ENCODE data around the gene RAB10.

RAB10 gene

GRCh38 chr2:26176279-26176615 lies 142.4 kb downstream of the RAB10 start:
- H3K27me3 Mint-ChIP-seq, result peaks cover 54% of the 10 kb centered on the region
- no peak overlapping the region for H3K4me3 Mint-ChIP-seq
- no peak overlapping the region for H3K27ac Mint-ChIP-seq
- no peaks in the 10 kb centered on the region for H3K9me3 Mint-ChIP-seq
- no peaks in the 10 kb centered on the region for H3K36me3 Mint-ChIP-seq (ENCODE audit: low read depth)
- H3K4me1 Mint-ChIP-seq, result peaks cover 18% of the 10 kb centered on the region
- DNase-seq (no peak), ATAC-seq (no peak)

DNA sequence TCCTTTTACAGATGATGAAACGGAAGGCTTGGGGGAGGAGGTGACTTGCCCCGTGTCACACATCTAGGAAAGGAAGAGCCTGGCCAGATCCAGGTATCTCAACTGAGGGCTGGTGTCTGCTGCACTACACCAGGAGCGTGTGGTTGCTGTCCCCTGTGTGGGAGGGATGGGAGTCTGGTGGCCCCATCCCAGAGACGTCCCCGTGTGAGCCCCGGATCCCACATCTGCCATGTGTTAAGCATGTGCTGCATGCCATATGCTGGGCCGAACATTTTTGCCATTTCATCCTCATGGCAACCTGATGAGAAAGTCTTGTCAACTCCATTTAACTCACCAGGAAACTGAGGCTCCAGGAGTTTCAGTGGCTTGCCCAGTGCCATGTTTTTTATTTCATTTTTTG lies 143.2 kb downstream of the RAB10 start:
- peaks cover 13% of the 10 kb centered on the region for H3K4me1 Mint-ChIP-seq
- H3K36me3 Mint-ChIP-seq (ENCODE audit: low read depth), result no peaks in the 10 kb centered on the region
- H3K27me3 Mint-ChIP-seq, result peaks cover 49% of the 10 kb centered on the region
- no peak for ATAC-seq
- H3K27ac Mint-ChIP-seq, result no peak overlapping the region
- no peak for DNase-seq
- no peaks in the 10 kb centered on the region for H3K9me3 Mint-ChIP-seq
- no peak overlapping the region for H3K4me3 Mint-ChIP-seq

DNA sequence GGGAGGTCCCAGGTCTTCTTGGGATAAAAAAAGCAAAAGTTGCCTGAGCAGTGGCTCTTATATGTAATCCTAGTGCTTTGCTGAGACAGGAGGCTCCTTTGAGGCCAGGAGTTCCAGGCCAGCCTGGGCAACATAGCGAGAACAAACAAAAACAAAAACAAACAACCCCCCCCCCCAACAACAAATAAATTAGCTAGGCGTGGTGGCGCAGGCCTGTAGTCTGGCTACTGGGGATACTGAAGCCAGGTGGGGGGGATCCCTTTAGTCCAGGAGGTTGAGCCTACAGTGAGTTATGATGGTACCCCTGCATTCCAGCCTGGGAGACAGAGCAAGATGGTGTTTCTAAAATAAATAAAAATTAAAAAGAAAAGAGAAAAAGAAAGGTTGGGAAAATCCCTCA lies 144.4 kb downstream of the RAB10 start:
- peaks cover 11% of the 10 kb centered on the region for H3K4me1 Mint-ChIP-seq
- peaks cover 46% of the 10 kb centered on the region for H3K27me3 Mint-ChIP-seq

DNA sequence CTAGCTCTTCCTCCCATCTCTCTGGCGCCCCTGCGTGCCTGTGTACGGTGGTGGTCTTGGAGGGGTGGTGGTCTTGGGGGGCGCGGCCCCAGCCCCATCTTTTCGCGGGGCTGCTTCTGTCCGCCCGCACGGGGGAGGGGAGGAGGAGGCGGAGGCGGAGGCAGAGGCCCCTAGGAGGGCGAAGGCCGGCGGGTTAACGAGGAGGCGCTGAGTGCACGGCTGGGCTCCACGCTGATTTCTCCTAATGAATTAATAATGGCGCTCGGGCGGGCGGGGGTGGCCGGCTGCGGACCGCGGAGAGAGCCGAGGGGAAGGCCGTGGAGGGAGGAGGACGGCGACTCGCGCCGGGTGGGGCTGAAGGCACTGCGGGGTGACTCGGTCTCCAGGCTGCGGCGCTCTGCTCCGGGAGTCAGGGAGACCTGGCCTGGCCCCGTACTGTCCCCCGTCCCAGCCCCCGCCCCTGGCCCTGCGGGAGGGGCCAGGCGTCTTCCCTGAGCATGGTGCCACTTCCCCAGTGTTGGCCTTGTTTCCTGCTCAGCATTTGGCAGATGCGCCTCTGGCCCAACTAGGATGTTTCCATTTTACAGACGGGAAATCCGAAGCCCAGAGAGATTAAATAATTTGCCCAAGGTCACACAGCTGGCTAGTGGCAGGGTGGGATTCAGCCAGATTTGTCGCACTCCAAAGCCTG lies 145.0 kb downstream of the RAB10 start:
- no peaks in the 10 kb centered on the region for H3K36me3 Mint-ChIP-seq (ENCODE audit: low read depth)
- H3K27me3 Mint-ChIP-seq, result peaks cover 47% of the 10 kb centered on the region
- H3K4me1 Mint-ChIP-seq, result peaks cover 13% of the 10 kb centered on the region
- no peaks in the 10 kb centered on the region for H3K9me3 Mint-ChIP-seq
- peak overlapping the region; percentile 36 for H3K4me3 Mint-ChIP-seq
- no peak for DNase-seq
- ATAC-seq, result no peak
- no peak overlapping the region for H3K27ac Mint-ChIP-seq

More for the DNA sequence above, 144.4 kb downstream of the RAB10 start:
- no peak overlapping the region for H3K27ac Mint-ChIP-seq
- no peaks in the 10 kb centered on the region for H3K9me3 Mint-ChIP-seq
- H3K36me3 Mint-ChIP-seq (ENCODE audit: low read depth), result no peaks in the 10 kb centered on the region
- no peak for ATAC-seq
- no peak overlapping the region for H3K4me3 Mint-ChIP-seq
- DNase-seq, result no peak

GRCh38 chr2:26179446-26179913 lies 145.6 kb downstream of the RAB10 start:
- Mint-ChIP-seq H3K9me3 (no peaks in the 10 kb centered on the region), H3K4me3 (peak overlapping the region; percentile 36), H3K4me1 (peaks cover 11% of the 10 kb centered on the region), H3K36me3 (ENCODE audit: low read depth) (no peaks in the 10 kb centered on the region), H3K27ac (no peak overlapping the region), H3K27me3 (peaks cover 42% of the 10 kb centered on the region)
- DNase-seq (no peak), ATAC-seq (no peak)

DNA sequence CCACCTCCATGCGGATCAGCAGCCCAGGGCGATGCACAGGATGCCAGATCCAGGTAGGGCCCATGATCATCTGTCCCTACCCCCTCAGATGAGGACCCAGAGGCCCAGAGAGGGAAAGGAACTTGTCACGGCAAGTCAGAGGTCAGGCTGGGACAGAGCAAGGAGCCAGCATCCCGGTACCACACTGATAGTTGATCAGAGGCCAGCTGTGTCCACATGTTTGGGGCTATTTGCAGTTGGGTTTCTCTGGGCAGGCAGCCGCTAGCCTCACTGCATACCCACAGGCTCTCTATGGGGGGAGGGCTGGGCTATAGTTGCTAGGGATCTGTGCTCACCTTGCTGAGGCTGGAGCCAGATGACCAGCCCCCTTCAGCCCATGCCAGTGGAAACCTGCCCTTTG lies 148.6 kb downstream of the RAB10 start:
- Mint-ChIP-seq H3K4me1 (peaks cover 17% of the 10 kb centered on the region), H3K9me3 (no peaks in the 10 kb centered on the region), H3K4me3 (no peak overlapping the region), H3K36me3 (ENCODE audit: low read depth) (no peaks in the 10 kb centered on the region), H3K27me3 (peaks cover 29% of the 10 kb centered on the region), H3K27ac (no peak overlapping the region)
- DNase-seq, result no peak
- no peak for ATAC-seq

DNA sequence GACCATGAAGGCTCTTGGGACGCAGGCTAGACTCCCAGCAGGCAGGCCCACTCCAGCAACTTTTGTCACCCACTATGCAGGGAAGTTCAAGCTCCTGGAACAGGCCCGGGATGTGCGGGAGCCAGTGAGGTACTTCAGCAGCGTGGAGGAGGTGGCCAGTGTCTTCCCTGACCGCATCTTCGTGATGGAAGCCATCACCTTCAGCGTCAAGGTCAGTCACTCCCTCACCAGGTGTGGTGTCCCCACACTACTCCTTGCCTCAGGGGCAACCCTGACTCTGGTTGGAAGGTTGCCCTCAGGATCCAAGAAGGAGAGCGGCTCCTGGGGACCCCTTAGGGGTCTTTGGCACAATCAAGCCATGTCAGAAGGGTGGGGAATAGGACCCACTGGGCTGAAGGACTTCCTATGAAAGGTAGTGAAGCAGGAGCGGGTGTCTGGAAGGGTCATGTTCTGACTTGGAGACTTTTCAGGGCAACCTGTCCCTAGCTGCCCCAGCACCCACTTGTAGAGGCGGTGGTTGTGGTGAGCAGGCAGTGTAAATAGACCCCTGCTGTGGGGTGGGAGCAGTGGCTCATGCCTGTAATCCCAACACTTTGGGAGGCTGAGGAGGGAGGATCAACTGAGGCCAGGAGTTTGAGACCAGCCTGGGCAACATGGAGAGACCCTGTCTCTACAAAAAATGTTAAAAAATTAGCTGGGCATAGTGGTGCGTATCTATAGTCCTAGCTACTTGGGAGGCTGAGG lies 149.2 kb downstream of the RAB10 start:
- H3K36me3 Mint-ChIP-seq (ENCODE audit: low read depth), result no peaks in the 10 kb centered on the region
- no peak overlapping the region for H3K4me3 Mint-ChIP-seq
- H3K4me1 Mint-ChIP-seq, result peaks cover 17% of the 10 kb centered on the region
- no peak for DNase-seq
- H3K9me3 Mint-ChIP-seq, result no peaks in the 10 kb centered on the region
- peaks cover 26% of the 10 kb centered on the region for H3K27me3 Mint-ChIP-seq
- H3K27ac Mint-ChIP-seq, result no peak overlapping the region
- ATAC-seq, result no peak

DNA sequence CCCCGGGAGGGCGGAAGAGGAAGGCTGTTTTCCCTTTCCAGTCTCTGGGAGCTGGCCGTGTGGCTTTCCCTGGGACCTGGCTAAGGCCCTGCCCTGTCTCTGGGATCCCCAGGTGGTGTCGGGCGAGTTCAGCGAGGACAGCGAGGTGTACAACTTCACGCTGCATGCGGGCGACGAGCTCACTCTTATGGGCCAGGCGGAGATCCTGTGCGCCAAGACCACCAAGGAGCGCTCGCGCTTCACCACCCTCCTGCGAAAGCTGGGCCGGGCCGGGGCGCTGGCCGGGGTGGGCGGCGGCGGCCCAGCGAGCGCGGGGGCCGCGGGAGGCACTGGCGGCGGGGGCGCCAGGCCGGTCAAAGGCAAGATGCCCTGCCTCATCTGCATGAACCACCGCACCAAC lies 150.2 kb downstream of the RAB10 start:
- Mint-ChIP-seq H3K4me3 (peak overlapping the region; percentile 58), H3K4me1 (peaks cover 16% of the 10 kb centered on the region)

GRCh38 chr2:26184555-26185303 lies 150.8 kb downstream of the RAB10 start:
- Mint-ChIP-seq H3K27ac (no peak overlapping the region), H3K36me3 (ENCODE audit: low read depth) (no peaks in the 10 kb centered on the region), H3K9me3 (no peaks in the 10 kb centered on the region), H3K27me3 (peaks cover 18% of the 10 kb centered on the region), H3K4me3 (peak overlapping the region; percentile 69), H3K4me1 (peaks cover 13% of the 10 kb centered on the region)
- DNase-seq (peak; percentile 83), ATAC-seq (peak; percentile 91)

More for the DNA sequence above, 150.2 kb downstream of the RAB10 start:
- peaks cover 21% of the 10 kb centered on the region for H3K27me3 Mint-ChIP-seq
- H3K9me3 Mint-ChIP-seq, result no peaks in the 10 kb centered on the region
- no peak for DNase-seq
- no peak for ATAC-seq
- H3K36me3 Mint-ChIP-seq (ENCODE audit: low read depth), result no peaks in the 10 kb centered on the region
- H3K27ac Mint-ChIP-seq, result peak overlapping the region; percentile 19

DNA sequence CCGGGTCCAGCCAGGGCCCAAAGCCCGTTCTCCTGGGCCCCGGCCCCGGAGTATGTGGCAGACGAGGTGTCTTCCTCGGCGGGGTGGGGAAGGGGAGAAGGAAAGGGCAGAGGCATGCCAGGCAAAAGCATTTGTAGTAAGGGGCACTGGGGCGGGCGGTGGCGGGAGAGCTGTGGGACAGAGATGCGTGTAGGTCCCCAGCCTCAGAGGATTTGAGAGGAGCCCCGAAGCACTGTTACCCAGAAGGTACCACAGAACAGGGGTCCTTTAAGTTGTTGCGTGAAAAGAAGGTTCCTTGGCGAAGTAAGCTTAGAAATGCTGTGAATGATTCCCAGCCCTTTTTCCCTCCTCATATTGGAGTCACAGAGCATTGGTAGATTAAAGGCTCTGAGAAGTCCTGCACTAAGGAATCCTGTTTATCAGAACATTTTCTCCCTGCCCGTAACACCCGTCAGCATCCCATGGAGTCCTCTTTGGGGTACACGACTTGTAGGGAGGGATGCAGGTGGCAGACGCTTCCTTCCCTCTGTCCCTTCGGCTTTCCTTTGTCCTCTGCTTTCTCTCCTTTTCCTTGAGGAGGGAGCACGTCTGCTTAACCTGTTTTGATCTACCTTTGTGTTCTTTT lies 151.5 kb downstream of the RAB10 start:
- H3K27ac Mint-ChIP-seq, result peak overlapping the region; percentile 31
- H3K9me3 Mint-ChIP-seq, result no peaks in the 10 kb centered on the region
- DNase-seq, result no peak

DNA sequence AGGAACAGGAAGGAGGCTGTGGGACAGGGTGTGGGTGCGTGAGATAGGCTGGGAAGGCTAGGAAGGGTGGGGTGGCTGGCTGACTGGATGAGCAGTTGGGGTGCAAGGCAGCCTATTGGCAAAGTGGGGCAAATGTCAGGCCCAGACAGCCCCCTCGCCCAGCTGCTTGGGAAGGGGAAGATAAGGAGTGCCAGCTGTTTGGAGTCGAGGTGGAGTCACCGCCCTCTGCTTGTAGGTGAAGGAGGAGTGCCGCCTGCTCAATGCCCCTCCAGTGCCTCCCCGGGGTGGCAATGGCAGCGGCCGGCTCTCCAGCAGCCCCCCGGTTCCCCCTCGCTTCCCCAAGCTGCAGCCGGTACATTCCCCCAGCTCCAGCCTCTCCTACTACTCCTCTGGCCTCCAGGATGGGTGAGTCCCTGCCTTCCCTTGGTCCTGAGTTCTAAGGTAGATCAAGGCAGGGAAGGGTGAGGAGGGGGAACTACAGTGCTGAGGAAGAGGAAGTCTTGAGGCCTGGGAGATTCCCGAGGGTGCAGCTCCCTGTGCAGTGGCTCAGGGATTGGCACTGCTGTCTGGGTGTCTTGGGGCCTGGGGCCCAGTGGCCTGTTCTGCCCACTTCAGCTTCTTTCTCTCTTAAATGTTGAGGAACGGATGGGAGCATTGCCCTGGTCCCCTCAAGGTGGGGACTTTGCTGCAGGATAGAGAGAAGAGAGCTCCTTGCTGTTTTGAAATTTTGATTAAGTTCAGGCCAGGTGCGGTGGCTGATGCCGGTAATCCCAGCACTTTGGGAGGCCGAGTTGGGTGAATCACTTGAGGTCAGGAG lies 152.3 kb downstream of the RAB10 start:
- H3K9me3 Mint-ChIP-seq, result no peaks in the 10 kb centered on the region
- peaks cover 7% of the 10 kb centered on the region for H3K27me3 Mint-ChIP-seq
- H3K4me3 Mint-ChIP-seq, result peak overlapping the region; percentile 69
- DNase-seq (no peak), ATAC-seq (no peak)
- peak overlapping the region; percentile 19 for H3K27ac Mint-ChIP-seq
- H3K36me3 Mint-ChIP-seq (ENCODE audit: low read depth), result peaks cover 2% of the 10 kb centered on the region
- H3K4me1 Mint-ChIP-seq, result peaks cover 10% of the 10 kb centered on the region

More for the DNA sequence above, 151.5 kb downstream of the RAB10 start:
- peak overlapping the region; percentile 69 for H3K4me3 Mint-ChIP-seq
- peaks cover 10% of the 10 kb centered on the region for H3K4me1 Mint-ChIP-seq
- peaks cover 13% of the 10 kb centered on the region for H3K27me3 Mint-ChIP-seq
- no peak for ATAC-seq
- no peaks in the 10 kb centered on the region for H3K36me3 Mint-ChIP-seq (ENCODE audit: low read depth)
